Cardiac muscle cell (in vitro differentiated cells and primary cell): ENCODE results near the gene BCKDHA. TPM values are rescaled to one million over a fixed set of nuclear protein-coding genes. Genes with fewer than 3 reads are reported as not detected.
"Not testable (repeated sequence)": the region's sequence is repeated elsewhere in the genome, so short reads cannot be mapped to it uniquely, and the experiment has no call there.

Experiments
- DNase-seq, 2 donors: peaks; one replicate each; pipeline versions ENCODE4 v3.0.0 to v3.0.0-alpha.2; 2010 to 2017; ENCODE audit warnings: low read depth in 1 of 2, low spot score in 1 of 2
- H3K27ac ChIP-seq: fragments of 200-600 bp; sonication (generic); 2 replicates; pipeline ENCODE4 v1.5.1; 2016
- H3K27me3 ChIP-seq: fragments of 200-600 bp; sonication (generic); 2 replicates; pipeline ENCODE4 v1.6.0; 2016; ENCODE audit warnings: control low read depth
- H3K36me3 ChIP-seq: fragments of 200-600 bp; sonication (generic); 2 replicates; pipeline ENCODE4 v1.5.1; 2016; ENCODE audit warnings: control low read depth
- H3K4me1 ChIP-seq: fragments of 200-600 bp; sonication (generic); 2 replicates; pipeline ENCODE4 v1.8.1; 2017; ENCODE audit warnings: low read depth, mild to moderate bottlenecking, mixed run types
- H3K4me3 ChIP-seq: fragments of 200-600 bp; sonication (generic); 2 replicates; pipeline ENCODE4 v1.5.1; 2016; ENCODE audit warnings: mild to moderate bottlenecking
- H3K9me3 ChIP-seq: fragments of 200-600 bp; sonication (generic); 2 replicates; pipeline ENCODE4 v1.5.1; 2017; ENCODE audit warnings: low read depth, mild to moderate bottlenecking, control low read depth
- CTCF ChIP-seq: IDR thresholded peaks from 2 replicates; pipeline ENCODE4 v1.5.1; 2012; ENCODE audit warnings: low read depth, mild to moderate bottlenecking, low read length
- polyA plus RNA-seq: library from polyadenylated mRNA; unstranded; fragments of >200 nt; fragmentation: Nextera tagmentation; extraction: Ambion mirVana; gene quantifications from 2 replicates; pipeline ENCODE4 v1.2.1, GENCODE V29; 2016
- total RNA-seq: library from RNA; depleted of rRNA; stranded (reverse); fragments of >200 nt; gene quantifications from 2 replicates; pipeline ENCODE4 v1.2.3, GENCODE V29; 2016

The BCKDHA gene
- total and polyA plus RNA-seq, 2 experiments from 2014 or later, result 151 to 166 TPM

- Histone ChIP-seq H3K4me3 (peak overlapping the region; percentile 7), H3K27ac (peak overlapping the region; percentile 84)
Observed at GRCh38 chr19:41428481-41428859, 30.9 kb downstream of the BCKDHA start.

GRCh38 chr19:41430922-41431321 lies 33.3 kb downstream of the BCKDHA start:
- no peak for DNase-seq
- no peak for TF ChIP-seq CTCF
- H3K27ac ChIP-seq, result peak overlapping the region; percentile 99

More at GRCh38 chr19:41428481-41428859, 30.9 kb downstream of the BCKDHA start:
- H3K36me3 ChIP-seq, result peaks cover 7% of the 10 kb centered on the region
- no peaks in the 10 kb centered on the region for H3K9me3 ChIP-seq
- no peak for TF ChIP-seq CTCF
- peaks cover 49% of the 10 kb centered on the region for H3K4me1 ChIP-seq
- no peak for DNase-seq
- no peaks in the 10 kb centered on the region for H3K27me3 ChIP-seq

GRCh38 chr19:41431426-41432386 lies 34.1 kb downstream of the BCKDHA start:
- Histone ChIP-seq H3K4me3 (no peak overlapping the region), H3K36me3 (peaks cover 5% of the 10 kb centered on the region), H3K27me3 (no peaks in the 10 kb centered on the region), H3K9me3 (no peaks in the 10 kb centered on the region), H3K4me1 (peaks cover 47% of the 10 kb centered on the region), H3K27ac (peak overlapping the region; percentile 99)
- peak; percentile 41 for TF ChIP-seq CTCF
- DNase-seq, result peak; percentile 46 to 96

More at GRCh38 chr19:41430922-41431321, 33.3 kb downstream of the BCKDHA start:
- Histone ChIP-seq H3K9me3 (no peaks in the 10 kb centered on the region), H3K4me3 (no peak overlapping the region), H3K27me3 (no peaks in the 10 kb centered on the region), H3K4me1 (peaks cover 54% of the 10 kb centered on the region), H3K36me3 (peaks cover 5% of the 10 kb centered on the region)

GRCh38 chr19:41433171-41433570 lies 35.6 kb downstream of the BCKDHA start:
- no peaks in the 10 kb centered on the region for H3K9me3 ChIP-seq
- no peak overlapping the region for H3K4me3 ChIP-seq
- no peaks in the 10 kb centered on the region for H3K27me3 ChIP-seq
- peak overlapping the region; percentile 99 for H3K27ac ChIP-seq
- TF ChIP-seq CTCF, result no peak
- DNase-seq, result no peak
- peaks cover 35% of the 10 kb centered on the region for H3K4me1 ChIP-seq
- peaks cover 5% of the 10 kb centered on the region for H3K36me3 ChIP-seq

GRCh38 chr19:41434450-41434849 lies 36.8 kb downstream of the BCKDHA start:
- DNase-seq, result no peak
- no peaks in the 10 kb centered on the region for H3K9me3 ChIP-seq
- H3K36me3 ChIP-seq, result peaks cover 5% of the 10 kb centered on the region
- peak overlapping the region; percentile 99 for H3K27ac ChIP-seq
- no peak for TF ChIP-seq CTCF
- H3K4me3 ChIP-seq, result no peak overlapping the region
- no peaks in the 10 kb centered on the region for H3K27me3 ChIP-seq
- H3K4me1 ChIP-seq, result peaks cover 30% of the 10 kb centered on the region

- not testable (repeated sequence) for H3K9me3 ChIP-seq, H3K27me3 ChIP-seq, DNase-seq, H3K4me3 ChIP-seq, H3K36me3 ChIP-seq, H3K27ac ChIP-seq
- H3K4me1 ChIP-seq, result peaks cover 30% of the 10 kb centered on the region
Observed at GRCh38 chr19:41435376-41435775, 37.8 kb downstream of the BCKDHA start.
